CD8-positive, alpha-beta memory T cell (primary cell): ENCODE results near the gene RERE. TPM values are rescaled to one million over a fixed set of nuclear protein-coding genes. Genes with fewer than 3 reads are reported as not detected.

Experiments
- CTCF ChIA-PET: fragments of 350-600 bp; sonication (Branson Sonifier 250); formaldehyde crosslinking; loops from one replicate; lab custom pipeline; 2021; ENCODE audit warnings: antibody characterized with exemption; lab: Charles Lee
- POLR2A ChIA-PET: fragments of 350-600 bp; sonication (Branson Sonifier 250); formaldehyde crosslinking; loops from one replicate; lab custom pipeline; 2021; ENCODE audit warnings: antibody characterized with exemption; lab: Charles Lee
- DNase-seq, 5 donors: peaks; one replicate each; pipeline versions ENCODE4 v3.0.0 to v3.0.0-alpha.2; 2020 to 2022; ENCODE audit warnings: mixed read lengths in 1 of 5
- H3K27ac ChIP-seq: one replicate; pipeline ENCODE4 v1.7.0; 2013; ENCODE audit warnings: low read depth, mild to moderate bottlenecking, low read length, moderate library complexity
- H3K27me3 ChIP-seq: 2 replicates; pipeline ENCODE4 v1.7.0; 2013; ENCODE audit warnings: low read length, mild to moderate bottlenecking; ENCODE audit not compliant: insufficient read depth, poor library complexity, severe bottlenecking
- H3K36me3 ChIP-seq: 2 replicates; pipeline ENCODE4 v1.7.0; 2013; ENCODE audit warnings: mild to moderate bottlenecking, low read length, moderate library complexity; ENCODE audit not compliant: insufficient read depth
- H3K4me1 ChIP-seq: 2 replicates; pipeline ENCODE4 v1.7.0; 2013; ENCODE audit warnings: mild to moderate bottlenecking, low read length, moderate library complexity; ENCODE audit not compliant: insufficient read depth
- H3K4me3 ChIP-seq: 2 replicates; pipeline ENCODE4 v1.7.0; 2013; ENCODE audit warnings: mild to moderate bottlenecking, low read length
- H3K9me3 ChIP-seq: 2 replicates; pipeline ENCODE4 v1.7.0; 2013; ENCODE audit warnings: mild to moderate bottlenecking, low read length
- H3K27ac Mint-ChIP-seq, 8 donors: one replicate each; pipeline ENCODE4 v1.8.0; 2020 to 2021; ENCODE audit warnings: mixed read lengths in 8 of 8, mild to moderate bottlenecking in 6 of 8, inconsistent platforms in 3 of 8, moderate library complexity in 3 of 8
- H3K27me3 Mint-ChIP-seq, 2 donors: one replicate each; pipeline ENCODE4 v1.8.0; 2020 to 2021; ENCODE audit warnings: mixed read lengths in 2 of 2, mild to moderate bottlenecking in 1 of 2, moderate library complexity in 1 of 2
- H3K36me3 Mint-ChIP-seq, 3 donors: one replicate each; pipeline ENCODE4 v1.8.0; 2020 to 2021; ENCODE audit warnings: mixed read lengths in 3 of 3, inconsistent platforms in 1 of 3, mild to moderate bottlenecking in 1 of 3
- H3K4me1 Mint-ChIP-seq, 3 donors: one replicate each; pipeline ENCODE4 v1.8.0; 2020 to 2021; ENCODE audit warnings: mixed read lengths in 3 of 3, inconsistent platforms in 1 of 3, mild to moderate bottlenecking in 1 of 3
- H3K4me3 Mint-ChIP-seq, 7 donors: one replicate each; pipeline ENCODE4 v1.8.0; 2020 to 2021; ENCODE audit warnings: mixed read lengths in 7 of 7, mild to moderate bottlenecking in 6 of 7, moderate library complexity in 4 of 7, inconsistent platforms in 2 of 7
- H3K9me3 Mint-ChIP-seq, 5 donors: one replicate each; pipeline ENCODE4 v1.8.0; 2020 to 2022; ENCODE audit warnings: mixed read lengths in 5 of 5, mild to moderate bottlenecking in 3 of 5, moderate library complexity in 2 of 5, inconsistent platforms in 1 of 5
- polyA plus RNA-seq: library from polyadenylated mRNA; unstranded; fragments of 300-500 nt; fragmentation: Illumina TruSeq; gene quantifications from one replicate; pipeline ENCODE4 v1.2.3, GENCODE V29; 2021
- total RNA-seq, 2 experiments: library from RNA; stranded (reverse); gene quantifications; one replicate each; pipeline ENCODE4 v1.2.3, GENCODE V29; 2021

Gene RERE
- total and polyA plus RNA-seq, 3 experiments from 2014 or later, result 10.9 to 39.2 (median 37.9) TPM

DNA sequence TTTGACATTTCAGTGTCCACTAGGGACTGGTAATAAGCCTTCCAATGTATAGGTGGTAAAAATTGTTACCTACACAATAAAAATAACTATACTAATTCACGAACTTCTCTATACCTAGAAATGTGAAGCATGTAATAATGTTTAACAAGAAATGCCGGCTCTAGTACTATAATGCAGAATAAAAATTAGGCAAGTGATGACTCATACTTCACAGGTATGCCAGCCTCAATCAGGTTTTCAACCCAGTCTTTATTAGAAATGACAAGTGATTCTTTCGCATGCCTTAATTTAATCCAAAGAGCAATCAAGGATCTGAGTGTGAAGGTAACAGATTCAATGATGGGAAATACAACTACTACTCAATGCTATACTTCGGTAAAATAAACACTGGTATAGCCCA, 134.9 kb downstream of the RERE start:
- POLR2A ChIA-PET, result no interaction called here
- H3K9me3 ChIP-seq, result no peaks in the 10 kb centered on the region
- CTCF ChIA-PET, result no interaction called here
- H3K27me3 ChIP-seq, result no peaks in the 10 kb centered on the region
- no peaks in the 10 kb centered on the region for H3K36me3 ChIP-seq
- H3K4me3 ChIP-seq, result no peak overlapping the region
- no peaks in the 10 kb centered on the region for H3K9me3 Mint-ChIP-seq
- peaks cover 0 to 4% (median 0%) of the 10 kb centered on the region in 3 donors for H3K36me3 Mint-ChIP-seq
- DNase-seq, result no peak
- H3K27ac ChIP-seq, result no peak overlapping the region
- H3K4me1 Mint-ChIP-seq, result peaks cover 13 to 25% (median 13%) of the 10 kb centered on the region in 3 donors
- H3K4me3 Mint-ChIP-seq, result no peak overlapping the region
- H3K27ac Mint-ChIP-seq, result no peak overlapping the region
- H3K27me3 Mint-ChIP-seq, result no peaks in the 10 kb centered on the region
- peaks cover 4% of the 10 kb centered on the region for H3K4me1 ChIP-seq

DNA sequence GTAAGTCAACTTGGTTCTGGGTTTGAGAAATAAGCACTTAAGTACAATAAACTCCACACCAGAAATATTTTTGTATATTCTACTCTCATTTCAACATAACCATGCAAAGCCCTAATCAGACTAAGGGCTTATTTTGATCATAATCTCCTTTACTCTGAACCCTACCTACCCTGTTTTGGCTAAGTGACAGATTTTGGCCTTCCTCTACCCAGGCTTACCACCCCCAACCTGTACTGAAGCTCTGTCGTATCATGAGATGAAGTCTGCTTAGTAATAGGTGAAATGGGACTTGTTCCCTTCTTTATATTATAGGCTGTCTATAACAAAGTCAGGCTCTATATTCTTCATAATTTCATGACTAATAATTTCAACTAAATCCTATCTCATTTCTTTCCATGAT, 135.5 kb downstream of the RERE start:
- peaks cover 10 to 22% (median 13%) of the 10 kb centered on the region in 3 donors for H3K4me1 Mint-ChIP-seq
- H3K36me3 Mint-ChIP-seq, result peaks cover 0 to 6% (median 0%) of the 10 kb centered on the region in 3 donors
- no peaks in the 10 kb centered on the region for H3K27me3 Mint-ChIP-seq
- ChIA-PET CTCF (no interaction called here), POLR2A (no interaction called here)
- no peak for DNase-seq
- peaks cover 4% of the 10 kb centered on the region for H3K4me1 ChIP-seq
- no peaks in the 10 kb centered on the region for H3K9me3 Mint-ChIP-seq
- no peak overlapping the region for H3K27ac ChIP-seq
- H3K4me3 Mint-ChIP-seq, result peak overlapping the region in 1 of 7 donors; percentile 31
- no peaks in the 10 kb centered on the region for H3K36me3 ChIP-seq
- H3K4me3 ChIP-seq, result no peak overlapping the region
- H3K27ac Mint-ChIP-seq, result peak overlapping the region in 1 of 8 donors; percentile 17
- no peaks in the 10 kb centered on the region for H3K27me3 ChIP-seq
- H3K9me3 ChIP-seq, result no peaks in the 10 kb centered on the region

- POLR2A ChIA-PET, result no interaction called here
- Histone ChIP-seq H3K27me3 (no peaks in the 10 kb centered on the region), H3K27ac (no peak overlapping the region), H3K4me3 (no peak overlapping the region), H3K9me3 (no peaks in the 10 kb centered on the region), H3K36me3 (no peaks in the 10 kb centered on the region), H3K4me1 (peaks cover 4% of the 10 kb centered on the region)
- peaks cover 7 to 23% (median 16%) of the 10 kb centered on the region in 3 donors for H3K4me1 Mint-ChIP-seq
- CTCF ChIA-PET, result interaction anchor here (1.0 to 1.1 kb wide), 2 partner anchors 46 to 168 kb away, joined by 3 to 4 read pairs; no protein-coding TSS in a partner anchor
- no peak for DNase-seq
- H3K27me3 Mint-ChIP-seq, result no peaks in the 10 kb centered on the region
- H3K36me3 Mint-ChIP-seq, result peaks cover 0 to 5% (median 0%) of the 10 kb centered on the region in 3 donors
- H3K27ac Mint-ChIP-seq, result no peak overlapping the region
- no peaks in the 10 kb centered on the region for H3K9me3 Mint-ChIP-seq
- H3K4me3 Mint-ChIP-seq, result no peak overlapping the region
Measured at GRCh38 chr1:8680664-8681650, 136.5 kb downstream of the RERE start.

DNA sequence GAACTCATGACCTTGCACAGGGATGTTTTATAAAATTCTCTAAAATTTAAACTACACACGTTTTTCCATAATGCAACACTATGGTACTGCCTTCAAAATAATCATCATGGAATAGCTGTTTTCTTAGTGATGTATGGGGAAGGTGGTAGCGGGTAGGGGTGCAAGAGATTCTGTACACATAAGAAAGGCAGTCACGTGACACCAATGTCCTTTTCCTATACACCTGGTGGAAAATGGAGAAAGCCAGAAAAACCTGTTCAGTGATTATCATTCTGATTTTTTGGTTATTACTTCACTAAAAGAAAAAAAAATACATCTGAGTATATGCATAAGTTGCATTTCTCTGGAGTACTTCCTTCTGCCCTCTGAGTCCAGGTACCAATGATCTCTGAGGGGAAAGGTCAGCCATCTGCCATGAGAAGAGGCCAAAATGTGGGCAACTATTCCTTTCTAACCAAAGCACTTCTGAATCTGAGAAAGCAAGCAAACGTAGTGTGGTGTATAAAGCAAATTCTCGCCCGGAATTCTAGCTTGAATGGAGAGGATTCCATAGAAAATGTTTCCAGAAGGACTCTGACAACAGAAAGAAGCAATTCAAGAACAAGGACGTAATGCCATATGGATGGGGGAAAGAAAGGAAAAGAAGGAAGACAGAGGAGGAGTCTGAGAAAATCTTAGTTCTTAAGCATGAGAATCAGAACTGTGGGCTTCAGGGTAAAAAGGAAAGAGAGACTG, 137.3 kb downstream of the RERE start:
- H3K36me3 ChIP-seq, result no peaks in the 10 kb centered on the region
- H3K9me3 ChIP-seq, result no peaks in the 10 kb centered on the region
- DNase-seq, result no peak
- Mint-ChIP-seq H3K27ac (no peak overlapping the region), H3K4me3 (no peak overlapping the region), H3K36me3 (peaks cover 0 to 5% (median 0%) of the 10 kb centered on the region in 3 donors), H3K9me3 (no peaks in the 10 kb centered on the region), H3K4me1 (peaks cover 7 to 23% (median 16%) of the 10 kb centered on the region in 3 donors), H3K27me3 (no peaks in the 10 kb centered on the region)
- H3K4me3 ChIP-seq, result no peak overlapping the region
- CTCF ChIA-PET, result interaction anchor here (0.6 to 1.1 kb wide), 3 partner anchors 47 to 460 kb away, joined by 3 to 4 read pairs (median 3); no protein-coding TSS in a partner anchor
- peaks cover 4% of the 10 kb centered on the region for H3K4me1 ChIP-seq
- POLR2A ChIA-PET, result no interaction called here
- H3K27me3 ChIP-seq, result no peaks in the 10 kb centered on the region
- no peak overlapping the region for H3K27ac ChIP-seq

DNA sequence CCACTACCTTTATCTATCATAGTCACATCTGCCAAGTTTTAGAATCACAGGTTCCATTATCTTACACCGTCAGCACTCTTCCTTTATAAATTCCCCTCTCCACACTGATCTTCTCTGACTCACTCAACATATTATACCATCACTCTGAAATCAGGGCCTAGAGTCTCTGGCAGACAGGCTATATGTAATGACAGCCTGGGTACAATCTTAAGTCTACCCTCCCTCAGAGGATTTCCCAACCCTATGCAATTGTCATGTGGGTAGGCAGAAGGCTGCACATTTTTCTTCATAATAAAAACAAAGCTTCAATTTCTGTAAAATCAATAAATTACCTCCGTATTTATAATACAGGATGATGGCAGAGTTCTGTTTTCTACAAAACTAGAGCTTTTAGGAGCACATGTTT, 138.0 kb downstream of the RERE start:
- Mint-ChIP-seq H3K4me3 (no peak overlapping the region), H3K9me3 (no peaks in the 10 kb centered on the region), H3K4me1 (peaks cover 2 to 17% (median 12%) of the 10 kb centered on the region in 3 donors), H3K36me3 (peaks cover 0 to 5% (median 0%) of the 10 kb centered on the region in 3 donors), H3K27me3 (no peaks in the 10 kb centered on the region), H3K27ac (no peak overlapping the region)
- Histone ChIP-seq H3K4me1 (no peaks in the 10 kb centered on the region), H3K36me3 (no peaks in the 10 kb centered on the region), H3K27me3 (no peaks in the 10 kb centered on the region), H3K27ac (no peak overlapping the region), H3K4me3 (no peak overlapping the region), H3K9me3 (no peaks in the 10 kb centered on the region)
- ChIA-PET CTCF (interaction anchor here (0.6 kb wide), 1 partner anchor 459 kb away, joined by 3 read pairs; no protein-coding TSS in a partner anchor), POLR2A (no interaction called here)
- DNase-seq, result no peak

DNA sequence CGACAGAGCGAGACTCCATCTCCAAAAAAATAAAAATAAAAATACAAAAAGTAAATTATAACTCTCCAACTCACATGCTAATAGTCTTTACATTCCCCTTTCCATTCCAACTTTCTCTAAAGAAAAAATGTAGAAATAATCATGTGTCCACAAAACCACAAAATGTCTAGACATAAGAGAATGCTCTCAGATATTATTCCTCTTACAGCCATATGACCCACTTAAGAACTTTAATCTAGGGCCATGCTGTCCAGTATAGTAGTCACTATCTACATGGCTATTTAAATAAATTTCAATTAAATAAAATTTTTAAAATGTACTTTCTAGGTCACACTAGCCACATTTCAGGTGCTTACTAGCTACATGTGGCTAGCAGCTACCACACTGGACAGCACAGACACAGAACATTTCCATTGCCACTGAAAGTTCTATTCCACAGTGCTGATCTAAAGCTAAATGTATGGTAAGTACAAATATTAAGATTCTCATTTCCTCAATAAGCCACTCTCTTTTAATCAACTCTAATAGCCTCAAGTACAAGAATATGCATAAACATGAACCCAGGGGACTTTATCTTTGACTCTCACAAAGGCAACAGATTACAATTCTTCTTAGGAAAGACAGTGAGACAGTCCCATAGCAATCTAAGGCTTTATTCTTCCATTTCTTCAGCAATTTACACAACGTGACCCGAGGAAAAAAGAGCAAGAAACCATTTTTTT, 138.6 kb downstream of the RERE start:
- Histone ChIP-seq H3K27ac (no peak overlapping the region), H3K36me3 (no peaks in the 10 kb centered on the region), H3K27me3 (no peaks in the 10 kb centered on the region), H3K4me3 (no peak overlapping the region), H3K9me3 (no peaks in the 10 kb centered on the region), H3K4me1 (no peaks in the 10 kb centered on the region)
- peaks cover 0 to 5% (median 0%) of the 10 kb centered on the region in 3 donors for H3K36me3 Mint-ChIP-seq
- ChIA-PET POLR2A (no interaction called here), CTCF (no interaction called here)
- no peaks in the 10 kb centered on the region for H3K9me3 Mint-ChIP-seq
- no peak overlapping the region for H3K4me3 Mint-ChIP-seq
- DNase-seq, result no peak
- H3K27ac Mint-ChIP-seq, result no peak overlapping the region
- no peaks in the 10 kb centered on the region for H3K27me3 Mint-ChIP-seq
- H3K4me1 Mint-ChIP-seq, result peaks cover 0 to 15% (median 12%) of the 10 kb centered on the region in 3 donors

DNA sequence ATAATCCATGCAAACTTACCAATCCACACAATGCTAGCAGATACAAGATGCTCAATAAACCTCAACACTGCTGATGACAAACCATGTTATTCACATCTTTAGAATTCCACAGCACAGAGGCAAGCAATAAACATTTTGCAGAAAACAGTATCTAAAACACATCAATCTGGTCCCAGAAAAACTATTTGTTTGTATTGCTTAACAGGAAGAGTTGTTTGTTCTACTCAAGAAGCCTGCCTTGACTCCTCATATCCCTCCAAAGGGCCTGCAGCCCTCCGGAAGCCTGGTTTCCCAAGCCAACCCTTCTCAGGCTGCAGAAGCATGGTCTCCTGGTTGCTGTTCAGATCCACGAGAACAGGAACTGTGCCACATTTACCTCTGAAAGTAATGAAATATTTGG, 139.7 kb downstream of the RERE start:
- Mint-ChIP-seq H3K27me3 (no peaks in the 10 kb centered on the region), H3K27ac (peak overlapping the region in 1 of 8 donors; percentile 2), H3K4me1 (peaks cover 0 to 15% (median 12%) of the 10 kb centered on the region in 3 donors), H3K9me3 (no peaks in the 10 kb centered on the region), H3K4me3 (no peak overlapping the region), H3K36me3 (peaks cover 0 to 5% (median 0%) of the 10 kb centered on the region in 3 donors)
- no peaks in the 10 kb centered on the region for H3K9me3 ChIP-seq
- H3K27me3 ChIP-seq, result no peaks in the 10 kb centered on the region
- CTCF ChIA-PET, result no interaction called here
- H3K4me3 ChIP-seq, result no peak overlapping the region
- DNase-seq, result no peak
- no peaks in the 10 kb centered on the region for H3K36me3 ChIP-seq
- no peak overlapping the region for H3K27ac ChIP-seq
- POLR2A ChIA-PET, result no interaction called here
- no peaks in the 10 kb centered on the region for H3K4me1 ChIP-seq
